Uterus (tissue), 2 donors: ENCODE results near the gene RARRES1.

ENCODE experiments used
- POLR2A ChIP-seq, 2 donors: fragments of 450-650 bp; IDR thresholded peaks; one replicate each; pipeline ENCODE4 v1.6.1; 2016; ENCODE audit warnings: antibody characterized with exemption in 2 of 2, mild to moderate bottlenecking in 1 of 2, moderate library complexity in 1 of 2
- TF ChIP-seq, protein P1 (sequence below), 4 experiments: fragments of 200-600 bp in 2 of 4; fragments of 450-650 bp in 2 of 4; sonication (generic) in 2 of 4; IDR thresholded peaks; one replicate each; pipeline ENCODE4 v1.5.1; 2016 to 2019; ENCODE audit warnings: antibody characterized with exemption in 4 of 4, mild to moderate bottlenecking in 2 of 4, moderate library complexity in 1 of 4

DNA sequence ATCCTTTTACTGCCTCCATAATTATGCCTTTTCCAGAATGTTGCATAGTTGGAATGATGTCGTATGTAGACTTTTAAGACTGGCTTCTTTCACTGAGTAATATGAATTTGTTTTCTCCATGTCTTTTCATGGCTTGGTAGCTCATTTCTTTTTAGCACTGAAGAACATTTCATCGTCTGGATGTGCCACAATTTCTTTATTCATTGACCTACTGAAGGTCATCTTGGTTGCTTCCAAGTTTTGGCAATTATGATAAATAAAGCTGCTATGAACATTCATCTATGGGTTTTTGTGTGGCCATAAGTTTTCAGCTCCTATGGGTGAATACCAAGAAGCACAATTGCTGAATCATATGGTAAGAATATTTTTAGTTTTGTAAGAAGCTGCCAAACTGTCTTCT, 23.2 kb upstream of the RARRES1 start:
- no peak for TF ChIP-seq POLR2A (IDR thresholded peaks at IDR 0.05)
- TF ChIP-seq, protein P1, sequence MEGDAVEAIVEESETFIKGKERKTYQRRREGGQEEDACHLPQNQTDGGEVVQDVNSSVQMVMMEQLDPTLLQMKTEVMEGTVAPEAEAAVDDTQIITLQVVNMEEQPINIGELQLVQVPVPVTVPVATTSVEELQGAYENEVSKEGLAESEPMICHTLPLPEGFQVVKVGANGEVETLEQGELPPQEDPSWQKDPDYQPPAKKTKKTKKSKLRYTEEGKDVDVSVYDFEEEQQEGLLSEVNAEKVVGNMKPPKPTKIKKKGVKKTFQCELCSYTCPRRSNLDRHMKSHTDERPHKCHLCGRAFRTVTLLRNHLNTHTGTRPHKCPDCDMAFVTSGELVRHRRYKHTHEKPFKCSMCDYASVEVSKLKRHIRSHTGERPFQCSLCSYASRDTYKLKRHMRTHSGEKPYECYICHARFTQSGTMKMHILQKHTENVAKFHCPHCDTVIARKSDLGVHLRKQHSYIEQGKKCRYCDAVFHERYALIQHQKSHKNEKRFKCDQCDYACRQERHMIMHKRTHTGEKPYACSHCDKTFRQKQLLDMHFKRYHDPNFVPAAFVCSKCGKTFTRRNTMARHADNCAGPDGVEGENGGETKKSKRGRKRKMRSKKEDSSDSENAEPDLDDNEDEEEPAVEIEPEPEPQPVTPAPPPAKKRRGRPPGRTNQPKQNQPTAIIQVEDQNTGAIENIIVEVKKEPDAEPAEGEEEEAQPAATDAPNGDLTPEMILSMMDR (IDR thresholded peaks at IDR 0.05), result no peak
